ENCODE results near the gene PCOLCE2. TPM values are rescaled to one million over a fixed set of nuclear protein-coding genes. Genes with fewer than 3 reads are reported as not detected.

The PCOLCE2 gene
- total and polyA plus RNA-seq, 2 donors (not counting 3 experiments of a cell fraction or from before 2014, with no cell fraction given): not detected

DNA sequence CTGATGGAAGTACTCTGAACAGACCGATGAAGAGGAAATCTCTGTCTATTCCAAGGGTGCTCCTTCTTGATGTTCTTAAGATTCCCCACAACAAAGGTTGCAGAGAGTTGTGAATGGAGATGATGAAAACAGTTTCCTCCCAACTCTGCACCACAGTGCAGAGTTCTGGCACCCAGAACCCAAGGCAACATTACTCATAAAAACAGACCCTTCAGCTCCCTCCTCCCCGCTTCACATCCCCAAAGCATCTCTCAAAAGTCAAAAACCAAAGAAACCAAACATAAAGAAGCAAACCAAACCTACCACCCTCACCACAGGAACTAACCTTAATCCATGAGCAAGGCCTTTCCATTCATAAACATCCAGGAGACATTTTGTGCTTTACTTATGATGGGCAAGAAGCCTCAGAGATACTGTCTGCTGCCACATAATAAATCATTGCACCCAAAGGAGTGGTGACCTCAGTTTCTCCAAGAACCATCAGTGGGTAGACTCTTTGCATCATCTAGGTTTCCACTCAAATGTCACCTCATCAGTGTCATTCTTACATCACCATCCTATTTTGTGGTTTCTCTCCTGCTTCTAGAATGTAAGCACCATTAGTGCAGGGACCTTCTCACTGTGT is 13.2 kb downstream of the PCOLCE2 start:
- H3K9ac ChIP-seq (replicated peaks; ENCODE audit: extremely low read depth, insufficient read depth, low read length): no peak overlapping the region
- H3K27me3 ChIP-seq (ENCODE audit: control insufficient read depth in 2 of 2, insufficient read depth in 2 of 2, low read length in 2 of 2): peaks cover under 1 to 3% of the 10 kb centered on the region in 2 experiments
- H3K4me3 ChIP-seq (replicated peaks in 1 of 3; ENCODE audit: insufficient read depth in 1 of 3, low read depth in 1 of 3, low read length in 3 of 3): no peak overlapping the region
- H3K79me2 ChIP-seq (ENCODE audit: control insufficient read depth, insufficient read depth, low read length): no peaks in the 10 kb centered on the region
- BruUV-seq (replicated peaks): no TSS peak
- ChIA-PET CTCF (no interaction called here), POLR2A (no interaction called here)
- no peak overlapping the region for H3K4me2 ChIP-seq (ENCODE audit: insufficient read depth, low read length)
- no peak overlapping the region for H2AFZ ChIP-seq (ENCODE audit: low read depth, low read length)
- no peak overlapping the region for H3K27ac ChIP-seq (ENCODE audit: insufficient read depth, low read depth, low read length)
- dilution Hi-C loops (cut with MboI; ENCODE audit: extremely low pct_ligation_motif_present, low sequenced_read_pairs): no loop called here
- FAIRE-seq (no peak), DNase-seq (ENCODE audit: low read depth, low spot score) (no peak)
- H3K9me1 ChIP-seq (replicated peaks; ENCODE audit: control insufficient read depth, extremely low read depth, insufficient read depth, low read length): no peaks in the 10 kb centered on the region
- TF ChIP-seq GATA2 (IDR thresholded peaks at IDR 0.05; ENCODE audit: insufficient read depth, insufficient read length, low read depth, low read length) (no peak), JUN (IDR thresholded peaks at IDR 0.05; ENCODE audit: borderline replicate concordance, insufficient read depth, insufficient read length, low read depth) (no peak), POLR2AphosphoS5 (IDR thresholded peaks at IDR 0.05; ENCODE audit: insufficient read depth, low read depth, low read length) (no peak), FOS (IDR thresholded peaks at IDR 0.05; ENCODE audit: borderline replicate concordance, insufficient read depth, low read length) (no peak), EZH2 (IDR thresholded peaks at IDR 0.05; ENCODE audit: borderline replicate concordance, low read depth, low read length, severe bottlenecking) (no peak), MYC (IDR thresholded peaks at IDR 0.05; ENCODE audit: low read depth, low read length) (no peak), POLR2A (IDR thresholded peaks at IDR 0.05; ENCODE audit: low read depth, low read length) (no peak)
- TF ChIP-seq, protein P1, sequence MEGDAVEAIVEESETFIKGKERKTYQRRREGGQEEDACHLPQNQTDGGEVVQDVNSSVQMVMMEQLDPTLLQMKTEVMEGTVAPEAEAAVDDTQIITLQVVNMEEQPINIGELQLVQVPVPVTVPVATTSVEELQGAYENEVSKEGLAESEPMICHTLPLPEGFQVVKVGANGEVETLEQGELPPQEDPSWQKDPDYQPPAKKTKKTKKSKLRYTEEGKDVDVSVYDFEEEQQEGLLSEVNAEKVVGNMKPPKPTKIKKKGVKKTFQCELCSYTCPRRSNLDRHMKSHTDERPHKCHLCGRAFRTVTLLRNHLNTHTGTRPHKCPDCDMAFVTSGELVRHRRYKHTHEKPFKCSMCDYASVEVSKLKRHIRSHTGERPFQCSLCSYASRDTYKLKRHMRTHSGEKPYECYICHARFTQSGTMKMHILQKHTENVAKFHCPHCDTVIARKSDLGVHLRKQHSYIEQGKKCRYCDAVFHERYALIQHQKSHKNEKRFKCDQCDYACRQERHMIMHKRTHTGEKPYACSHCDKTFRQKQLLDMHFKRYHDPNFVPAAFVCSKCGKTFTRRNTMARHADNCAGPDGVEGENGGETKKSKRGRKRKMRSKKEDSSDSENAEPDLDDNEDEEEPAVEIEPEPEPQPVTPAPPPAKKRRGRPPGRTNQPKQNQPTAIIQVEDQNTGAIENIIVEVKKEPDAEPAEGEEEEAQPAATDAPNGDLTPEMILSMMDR (IDR thresholded peaks at IDR 0.05; ENCODE audit: extremely low read depth in 1 of 2, insufficient read depth in 1 of 2, low read depth in 1 of 2, low read length in 2 of 2): no peak
- TF ChIP-seq, protein P2, sequence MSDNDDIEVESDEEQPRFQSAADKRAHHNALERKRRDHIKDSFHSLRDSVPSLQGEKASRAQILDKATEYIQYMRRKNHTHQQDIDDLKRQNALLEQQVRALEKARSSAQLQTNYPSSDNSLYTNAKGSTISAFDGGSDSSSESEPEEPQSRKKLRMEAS (IDR thresholded peaks at IDR 0.05; ENCODE audit: insufficient read depth, insufficient read length): no peak
- H3K4me1 ChIP-seq (ENCODE audit: control insufficient read depth, extremely low read depth, insufficient read depth, low read length): no peaks in the 10 kb centered on the region
- H4K20me1 ChIP-seq (replicated peaks; ENCODE audit: control insufficient read depth, extremely low read depth, insufficient read depth, low read length): no peaks in the 10 kb centered on the region
- no peaks in the 10 kb centered on the region for H3K36me3 ChIP-seq (ENCODE audit: control insufficient read depth in 2 of 2, extremely low read depth in 1 of 2, insufficient read depth in 2 of 2, low read length in 2 of 2)
- H3K9me3 ChIP-seq (replicated peaks; ENCODE audit: control insufficient read depth, insufficient read depth, low read length): no peaks in the 10 kb centered on the region
- intact Hi-C loops (cut with micrococcal nuclease): no loop called here

Measured in endothelial cell of umbilical vein (primary cell).